ENCODE measurements around the gene COQ6. TPM values are rescaled to one million over a fixed set of nuclear protein-coding genes. Genes with fewer than 3 reads are reported as not detected.

Gene COQ6
- total and polyA plus RNA-seq, 2 of the 8 experiments (the other 6 are each of a cell fraction or from before 2014, with no cell fraction given), result 9.5 to 15.5 TPM

GRCh38 chr14:73996731-73997107 lies 46.6 kb downstream of the COQ6 start:
- no peak overlapping the region for H2BK120ac ChIP-seq (replicated peaks; ENCODE audit: low read depth, low read length)
- ChIA-PET CTCF (ENCODE audit: partially characterized antibody) (interaction anchor here (0.6 to 1.2 kb wide), 3 partner anchors 37 to 61 kb away, joined by 3 read pairs; no protein-coding TSS in a partner anchor), POLR2A (ENCODE audit: partially characterized antibody) (interaction anchor here (1.5 kb wide), 1 partner anchor 19 kb away, joined by 3 read pairs; no protein-coding TSS in a partner anchor)
- H3K23me2 ChIP-seq (ENCODE audit: low read depth, low read length), result no peaks in the 10 kb centered on the region
- TF ChIP-seq SAP30 (IDR thresholded peaks at IDR 0.05; ENCODE audit: insufficient read depth, insufficient replicate concordance, low read length), result no peak
- no peak for TF ChIP-seq JUND (IDR thresholded peaks at IDR 0.05; ENCODE audit: low read length)
- no peak for TF ChIP-seq ATF3 (IDR thresholded peaks at IDR 0.05; ENCODE audit: insufficient read depth, low read depth, low read length)
- TF ChIP-seq, protein P1, sequence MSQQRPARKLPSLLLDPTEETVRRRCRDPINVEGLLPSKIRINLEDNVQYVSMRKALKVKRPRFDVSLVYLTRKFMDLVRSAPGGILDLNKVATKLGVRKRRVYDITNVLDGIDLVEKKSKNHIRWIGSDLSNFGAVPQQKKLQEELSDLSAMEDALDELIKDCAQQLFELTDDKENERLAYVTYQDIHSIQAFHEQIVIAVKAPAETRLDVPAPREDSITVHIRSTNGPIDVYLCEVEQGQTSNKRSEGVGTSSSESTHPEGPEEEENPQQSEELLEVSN (IDR thresholded peaks at IDR 0.05), result no peak
- no peak for TF ChIP-seq CBX5 (IDR thresholded peaks at IDR 0.05; ENCODE audit: low read depth, low read length)
- no peak for TF ChIP-seq KDM4A (IDR thresholded peaks at IDR 0.05; ENCODE audit: low read depth, low read length, severe bottlenecking)
- TF ChIP-seq CTCF (IDR thresholded peaks at IDR 0.05; ENCODE audit: control extremely low read depth in 1 of 3, insufficient read depth in 1 of 3, low read depth in 1 of 3, low read length in 3 of 3), result no peak
- no peak for TF ChIP-seq EP300 (IDR thresholded peaks at IDR 0.05; ENCODE audit: borderline replicate concordance in 1 of 2, low read depth in 2 of 2, low read length in 2 of 2)
- TF ChIP-seq RFX5 (IDR thresholded peaks at IDR 0.05; ENCODE audit: borderline replicate concordance, low read depth, low read length), result no peak
- TF ChIP-seq JUN (IDR thresholded peaks at IDR 0.05; ENCODE audit: low read depth, low read length), result no peak
- H4K5ac ChIP-seq (ENCODE audit: insufficient read length, low read depth, low read length), result no peak overlapping the region
- H3K14ac ChIP-seq (ENCODE audit: insufficient read length), result no peak overlapping the region
- H2BK5ac ChIP-seq (ENCODE audit: low read depth, low read length), result no peak overlapping the region
- no peaks in the 10 kb centered on the region for H3K79me1 ChIP-seq (ENCODE audit: low read depth, low read length)
- no peaks in the 10 kb centered on the region for H3K27me3 ChIP-seq (replicated peaks in 1 of 4; ENCODE audit: control insufficient read depth in 3 of 4, extremely low read depth in 1 of 4, insufficient read depth in 3 of 4, low read length in 3 of 4)
- no peak overlapping the region for H3K27ac ChIP-seq (ENCODE audit: low read depth, low read length)
- H2AFZ ChIP-seq (ENCODE audit: low read length), result no peak overlapping the region
- H3K4me3 ChIP-seq (ENCODE audit: extremely low read depth in 1 of 4, insufficient read depth in 2 of 4, low read depth in 3 of 4, low read length in 4 of 4), result no peak overlapping the region
- H4K8ac ChIP-seq (ENCODE audit: extremely low read depth, insufficient read depth, low read length), result no peak overlapping the region
- H2BK15ac ChIP-seq (ENCODE audit: low read length), result no peak overlapping the region
- H2BK20ac ChIP-seq (ENCODE audit: low read length), result no peak overlapping the region
- H3K4me2 ChIP-seq (ENCODE audit: insufficient read depth in 1 of 2, low read depth in 2 of 2, low read length in 2 of 2), result no peak overlapping the region
- no peak overlapping the region for H3K4ac ChIP-seq (replicated peaks; ENCODE audit: insufficient read length, low read depth, low read length)
- H2AK5ac ChIP-seq (ENCODE audit: low read depth, low read length), result no peak overlapping the region
- no peak overlapping the region for H4K91ac ChIP-seq (replicated peaks; ENCODE audit: insufficient read length, low read length)
- FAIRE-seq (no peak), DNase-seq (ENCODE audit: low read depth in 1 of 2, low spot score in 2 of 2) (no peak)
- no peak overlapping the region for H3K56ac ChIP-seq (replicated peaks; ENCODE audit: insufficient read length, low read depth, low read length)
- H2BK12ac ChIP-seq (ENCODE audit: low read depth, low read length), result no peak overlapping the region
- no peak overlapping the region for H3K18ac ChIP-seq (ENCODE audit: extremely low read depth, low read length)
- 82% methylated on average over 2 of the region's 2 CpGs; no CpG with 5 or more reads in 1 of the 2 experiments for WGBS, 2 experiments (ENCODE audit: extremely low coverage in 1 of 2, insufficient coverage in 1 of 2, insufficient read length in 1 of 2, insufficient replicate concordance in 2 of 2, low coverage in 1 of 2, low lambda C conversion rate in 2 of 2, missing lambda C conversion rate in 1 of 2)
- H3K79me2 ChIP-seq (ENCODE audit: control insufficient read depth in 1 of 2, insufficient read depth in 2 of 2, low read length in 2 of 2), result no peaks in the 10 kb centered on the region
- H3K4me1 ChIP-seq (replicated peaks in 1 of 4; ENCODE audit: control insufficient read depth in 3 of 4, insufficient read depth in 4 of 4, low read length in 3 of 4), result no peaks in the 10 kb centered on the region
- no peaks in the 10 kb centered on the region for H4K20me1 ChIP-seq (replicated peaks in 1 of 2; ENCODE audit: control insufficient read depth in 1 of 2, insufficient read depth in 2 of 2, low read length in 2 of 2)
- no peaks in the 10 kb centered on the region for H3K9me3 ChIP-seq (ENCODE audit: insufficient read depth in 2 of 2, low read depth in 1 of 2, low read length in 1 of 2)
- no peak overlapping the region for H3K9ac ChIP-seq (replicated peaks in 1 of 4; ENCODE audit: extremely low read depth in 1 of 4, low read depth in 3 of 4, low read length in 3 of 4)
- no peaks in the 10 kb centered on the region for H3K36me3 ChIP-seq (ENCODE audit: control insufficient read depth in 2 of 4, insufficient read depth in 4 of 4, low read length in 3 of 4)
- no peak overlapping the region for H3K23ac ChIP-seq (ENCODE audit: insufficient read length)
